Neutrophil (primary cell): Measurements from ENCODE around the gene HPS6.
A peak's percentile ranks its signal among the peaks of the same experiment; 100 is the strongest.

Experiments used
- H3K27ac ChIP-seq: fragments of 200-600 bp; sonication (generic); 2 replicates; pipeline ENCODE4 v1.5.1; 2016; ENCODE audit warnings: mild to moderate bottlenecking, moderate library complexity
- H3K27me3 ChIP-seq: fragments of 200-600 bp; sonication (generic); 2 replicates; pipeline ENCODE4 v1.6.0; 2016; ENCODE audit warnings: mild to moderate bottlenecking
- H3K36me3 ChIP-seq: fragments of 200-600 bp; sonication (generic); 2 replicates; pipeline ENCODE4 v1.5.1; 2017
- H3K4me1 ChIP-seq, 2 experiments: fragments of 200-600 bp in 1 of 2; sonication (generic) in 1 of 2; 1 replicate in 1 of 2; 2 replicates in 1 of 2; pipeline versions ENCODE4 v1.5.1 to v1.6.1; 2013 to 2016; ENCODE audit warnings: low read depth in 1 of 2, low read length in 1 of 2, mild to moderate bottlenecking in 1 of 2, moderate library complexity in 1 of 2; ENCODE audit not compliant: control insufficient read depth in 1 of 2, insufficient read depth in 1 of 2
- H3K4me3 ChIP-seq, 2 experiments: fragments of 200-600 bp in 1 of 2; sonication (generic) in 1 of 2; 1 replicate in 1 of 2; 2 replicates in 1 of 2; pipeline ENCODE4 v1.5.1; 2013 to 2016; ENCODE audit warnings: low read depth in 1 of 2, low read length in 1 of 2, mild to moderate bottlenecking in 1 of 2, moderate library complexity in 1 of 2
- H3K9me3 ChIP-seq: fragments of 200-600 bp; sonication (generic); 2 replicates; pipeline ENCODE4 v1.5.1; 2016
- CTCF ChIP-seq: fragments of 200-600 bp; sonication (generic); IDR thresholded peaks from 2 replicates; pipeline ENCODE4 v1.5.1; 2016; ENCODE audit warnings: antibody characterized with exemption

HPS6 gene

GRCh38 chr10:102115775-102116174 lies 50.6 kb downstream of the HPS6 start:
- H3K27ac ChIP-seq = peak overlapping the region; percentile 98
- peak overlapping the region; percentile 68 to 82 for H3K4me3 ChIP-seq
- no peak for TF ChIP-seq CTCF
- peaks cover 68 to 75% of the 10 kb centered on the region in 2 experiments for H3K4me1 ChIP-seq
- H3K9me3 ChIP-seq = no peaks in the 10 kb centered on the region
- H3K27me3 ChIP-seq = no peaks in the 10 kb centered on the region
- peaks cover 12% of the 10 kb centered on the region for H3K36me3 ChIP-seq

- peaks cover 74 to 83% of the 10 kb centered on the region in 2 experiments for H3K4me1 ChIP-seq
- no peaks in the 10 kb centered on the region for H3K27me3 ChIP-seq
- peaks cover 3% of the 10 kb centered on the region for H3K36me3 ChIP-seq
- peak overlapping the region; percentile 98 for H3K27ac ChIP-seq
- no peak for TF ChIP-seq CTCF
- peak overlapping the region in 1 of 2 experiments; percentile 68 for H3K4me3 ChIP-seq
- H3K9me3 ChIP-seq = no peaks in the 10 kb centered on the region
These were observed 51.5 kb downstream of the HPS6 start for GRCh38 chr10:102116656-102117055.
